ENCODE measurements around the gene SLIT3. TPM values are rescaled to one million over a fixed set of nuclear protein-coding genes. Genes with fewer than 3 reads are reported as not detected.

The SLIT3 gene
- total RNA-seq, 2 donors from 2014 or later: 6.6 to 6.7 TPM

DNA sequence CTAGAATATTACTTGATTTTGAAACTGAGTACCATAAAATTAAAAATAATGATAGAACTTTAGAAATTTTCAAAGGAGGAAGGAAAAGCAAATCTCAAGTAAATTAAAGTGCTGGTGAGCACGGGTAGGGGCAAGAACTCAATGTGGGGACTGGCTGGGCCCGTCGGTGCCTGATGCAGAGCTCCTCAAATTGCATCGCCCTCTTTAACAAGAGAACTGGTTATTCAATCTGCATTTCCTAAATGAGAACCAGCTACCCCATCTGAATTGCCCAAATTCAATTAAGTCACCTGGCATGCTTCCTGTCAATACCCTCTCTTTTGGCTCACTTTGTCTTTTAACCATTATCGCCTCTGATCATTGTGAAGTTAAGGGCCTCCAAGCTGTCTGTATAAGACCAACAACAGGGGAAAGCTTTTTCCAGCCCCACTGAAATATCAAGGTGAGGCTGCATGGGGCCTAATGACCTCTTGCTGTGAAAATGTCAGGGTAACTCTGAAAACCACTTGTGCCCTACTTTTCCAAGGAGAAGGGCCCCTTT is 316.7 kb downstream of the SLIT3 start:
- Histone ChIP-seq H3K4me3 (no peak overlapping the region), H3K9me3 (no peaks in the 10 kb centered on the region), H3K27me3 (no peaks in the 10 kb centered on the region), H3K27ac (no peak overlapping the region), H3K4me1 (no peaks in the 10 kb centered on the region), H3K36me3 (replicated peaks in 1 of 2; ENCODE audit: insufficient read depth in 1 of 2, low read depth in 2 of 2) (no peaks in the 10 kb centered on the region)
- intact Hi-C loops (cut with DNase I): loop anchor here (10.0 kb wide), 1 partner anchor 601 kb away; the partner anchor contains the start of gene SPDL1
- TF ChIP-seq, protein P1, sequence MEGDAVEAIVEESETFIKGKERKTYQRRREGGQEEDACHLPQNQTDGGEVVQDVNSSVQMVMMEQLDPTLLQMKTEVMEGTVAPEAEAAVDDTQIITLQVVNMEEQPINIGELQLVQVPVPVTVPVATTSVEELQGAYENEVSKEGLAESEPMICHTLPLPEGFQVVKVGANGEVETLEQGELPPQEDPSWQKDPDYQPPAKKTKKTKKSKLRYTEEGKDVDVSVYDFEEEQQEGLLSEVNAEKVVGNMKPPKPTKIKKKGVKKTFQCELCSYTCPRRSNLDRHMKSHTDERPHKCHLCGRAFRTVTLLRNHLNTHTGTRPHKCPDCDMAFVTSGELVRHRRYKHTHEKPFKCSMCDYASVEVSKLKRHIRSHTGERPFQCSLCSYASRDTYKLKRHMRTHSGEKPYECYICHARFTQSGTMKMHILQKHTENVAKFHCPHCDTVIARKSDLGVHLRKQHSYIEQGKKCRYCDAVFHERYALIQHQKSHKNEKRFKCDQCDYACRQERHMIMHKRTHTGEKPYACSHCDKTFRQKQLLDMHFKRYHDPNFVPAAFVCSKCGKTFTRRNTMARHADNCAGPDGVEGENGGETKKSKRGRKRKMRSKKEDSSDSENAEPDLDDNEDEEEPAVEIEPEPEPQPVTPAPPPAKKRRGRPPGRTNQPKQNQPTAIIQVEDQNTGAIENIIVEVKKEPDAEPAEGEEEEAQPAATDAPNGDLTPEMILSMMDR (IDR thresholded peaks at IDR 0.05): no peak
- no peak for TF ChIP-seq POLR2A (IDR thresholded peaks at IDR 0.05)
- 73 to 84% methylated on average over 5 of the region's 5 CpGs for WGBS, 2 donors
- DNase-seq: no peak
- no peak for ATAC-seq

DNA sequence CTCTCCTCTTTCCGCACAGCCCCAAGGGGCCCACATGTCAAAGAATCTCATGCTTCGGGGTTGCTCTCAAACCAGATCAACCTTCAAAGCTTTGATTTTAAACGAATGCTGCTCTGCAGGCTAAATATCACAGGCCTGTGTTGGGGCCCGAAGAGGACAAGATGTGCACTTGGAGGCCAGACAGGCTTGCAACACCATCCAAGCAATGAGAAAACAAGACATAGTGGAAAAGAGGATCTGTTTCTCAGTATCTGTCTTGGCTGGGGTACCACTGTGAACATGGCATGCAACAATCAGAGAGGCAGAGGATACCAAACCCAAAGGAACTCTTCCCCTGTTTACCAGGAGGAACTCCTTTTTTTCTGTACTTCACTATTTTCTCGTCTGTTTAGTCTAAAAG is 321.8 kb downstream of the SLIT3 start:
- 57 to 74% methylated on average over 5 of the region's 5 CpGs for WGBS, 2 donors
- H3K27ac ChIP-seq: no peak overlapping the region
- H3K27me3 ChIP-seq: no peaks in the 10 kb centered on the region
- no peak overlapping the region for H3K4me3 ChIP-seq
- intact Hi-C loops (cut with DNase I): no loop called here
- no peak for TF ChIP-seq POLR2A (IDR thresholded peaks at IDR 0.05)
- TF ChIP-seq, protein P1 (IDR thresholded peaks at IDR 0.05): no peak
- DNase-seq (no peak), ATAC-seq (no peak)
- no peaks in the 10 kb centered on the region for H3K9me3 ChIP-seq
- no peaks in the 10 kb centered on the region for H3K36me3 ChIP-seq (replicated peaks in 1 of 2; ENCODE audit: insufficient read depth in 1 of 2, low read depth in 2 of 2)
- H3K4me1 ChIP-seq: peaks cover 14% of the 10 kb centered on the region

DNA sequence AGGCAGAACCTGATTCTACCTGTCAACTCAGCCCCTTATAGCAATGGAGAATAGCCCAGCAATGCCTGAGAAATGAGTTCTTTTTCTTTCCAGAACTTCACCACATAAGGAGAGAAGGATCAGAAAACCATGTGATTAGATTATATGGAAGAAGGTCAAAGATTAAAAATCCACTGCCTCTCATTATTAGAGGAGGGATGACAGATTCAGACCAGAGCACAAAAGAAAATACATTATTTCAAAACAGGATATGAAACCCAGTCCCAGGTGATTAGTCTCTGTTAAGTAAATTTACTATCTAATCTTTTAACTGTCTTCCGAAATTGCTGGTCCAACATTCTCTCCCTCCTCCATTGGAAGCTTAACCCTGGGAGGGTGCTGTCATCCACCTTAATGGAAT is 322.4 kb downstream of the SLIT3 start:
- 29 to 55% methylated on average over 1 of the region's 1 CpG for whole genome bisulfite sequencing, 2 donors
- no peak overlapping the region for H3K27ac ChIP-seq
- intact Hi-C loops (cut with DNase I): no loop called here

DNA sequence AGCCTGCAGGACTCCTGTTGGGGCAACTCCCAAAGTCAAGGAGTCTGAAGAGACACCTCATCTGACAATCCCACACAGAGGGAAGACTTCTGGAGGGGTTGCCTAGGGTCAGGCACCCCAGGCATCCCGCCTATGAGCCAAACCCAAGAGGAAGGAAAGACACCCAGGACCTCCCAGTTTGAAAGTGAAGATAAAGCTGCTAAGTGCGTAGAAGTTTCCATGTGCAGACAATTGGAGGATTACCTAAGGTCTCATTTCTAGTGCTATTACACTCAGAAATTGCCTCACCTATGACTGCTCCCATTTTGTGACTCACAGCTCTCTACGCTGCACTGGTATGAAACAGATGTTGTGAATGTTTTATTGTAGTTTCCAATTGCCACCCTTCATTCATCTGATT is 322.9 kb downstream of the SLIT3 start:
- no peak for ATAC-seq
- intact Hi-C loops (cut with DNase I): no loop called here
- no peak for TF ChIP-seq POLR2A (IDR thresholded peaks at IDR 0.05)
- TF ChIP-seq, protein P1 (IDR thresholded peaks at IDR 0.05): no peak

More for the DNA sequence above, 322.4 kb downstream of the SLIT3 start:
- TF ChIP-seq, protein P1 (IDR thresholded peaks at IDR 0.05): no peak
- no peak for TF ChIP-seq POLR2A (IDR thresholded peaks at IDR 0.05)
- ATAC-seq (no peak), DNase-seq (no peak)
- Histone ChIP-seq H3K27me3 (no peaks in the 10 kb centered on the region), H3K4me1 (peaks cover 14% of the 10 kb centered on the region), H3K4me3 (no peak overlapping the region), H3K36me3 (replicated peaks in 1 of 2; ENCODE audit: insufficient read depth in 1 of 2, low read depth in 2 of 2) (no peaks in the 10 kb centered on the region), H3K9me3 (no peaks in the 10 kb centered on the region)

DNA sequence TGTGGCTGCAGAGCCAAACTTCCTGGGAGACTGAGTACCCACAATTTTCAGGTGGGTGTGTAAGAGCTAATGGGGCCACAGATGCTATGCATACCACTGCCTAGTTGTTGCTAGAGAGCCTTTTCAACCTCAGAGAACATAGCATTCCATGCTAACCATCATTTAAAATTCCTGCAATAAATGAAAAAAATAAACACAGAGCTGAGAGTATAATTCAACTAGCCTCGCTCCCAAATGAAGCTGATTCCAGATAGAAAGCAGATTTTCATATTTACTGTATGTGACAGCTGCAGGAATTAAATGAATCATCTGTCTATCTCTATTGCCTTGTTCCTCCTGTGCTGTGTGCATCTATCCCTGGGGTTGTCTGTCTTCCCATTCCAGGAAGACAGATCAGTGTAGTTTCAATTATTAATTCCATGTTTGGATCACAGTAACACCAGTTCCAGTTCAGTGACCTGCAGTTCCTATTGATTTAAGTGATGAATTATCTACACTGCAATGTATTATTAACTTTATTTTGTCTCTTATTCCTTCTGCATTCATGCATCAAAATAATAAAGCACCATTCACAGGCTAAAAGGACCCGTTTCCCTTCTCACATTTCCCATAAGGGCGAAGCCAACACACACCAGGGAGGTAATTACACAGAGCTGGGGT is 324.5 kb downstream of the SLIT3 start:
- 37 to 44% methylated on average over 3 of the region's 3 CpGs for WGBS, 2 donors
- peak; percentile 42 for ATAC-seq
- Histone ChIP-seq H3K9me3 (no peaks in the 10 kb centered on the region), H3K27ac (no peak overlapping the region), H3K27me3 (no peaks in the 10 kb centered on the region), H3K4me1 (peaks cover 14% of the 10 kb centered on the region), H3K4me3 (no peak overlapping the region), H3K36me3 (replicated peaks in 1 of 2; ENCODE audit: insufficient read depth in 1 of 2, low read depth in 2 of 2) (no peaks in the 10 kb centered on the region)
- TF ChIP-seq, protein P1 (IDR thresholded peaks at IDR 0.05): no peak
- TF ChIP-seq POLR2A (IDR thresholded peaks at IDR 0.05): no peak
- DNase-seq: peak in 1 of 4 donors; percentile 10
- intact Hi-C loops (cut with DNase I): no loop called here

More for the DNA sequence above, 322.9 kb downstream of the SLIT3 start:
- 68 to 88% methylated on average over 3 of the region's 3 CpGs for WGBS, 2 donors
- Histone ChIP-seq H3K27ac (no peak overlapping the region), H3K4me1 (peaks cover 14% of the 10 kb centered on the region), H3K27me3 (no peaks in the 10 kb centered on the region), H3K9me3 (no peaks in the 10 kb centered on the region), H3K36me3 (replicated peaks in 1 of 2; ENCODE audit: insufficient read depth in 1 of 2, low read depth in 2 of 2) (no peaks in the 10 kb centered on the region), H3K4me3 (no peak overlapping the region)
- no peak for DNase-seq
